KG1 (cell line): ENCODE results near the gene ZNF230.

Experiments used
- DNase-seq: peaks from one replicate; lab custom pipeline; 2025; lab: John Stamatoyannopoulos, UW

ZNF230 gene

GRCh38 chr19:44042147-44042546, 39.4 kb downstream of the ZNF230 start:
- no peak for DNase-seq

GRCh38 chr19:44050740-44051649, 48.2 kb downstream of the ZNF230 start:
- no peak for DNase-seq

- DNase-seq = peak; percentile 76
These were observed 49.1 kb downstream of the ZNF230 start, which contains the start of gene ZNF223 for GRCh38 chr19:44051650-44052402. Gene ZNF223, plus strand, starts transcription at chr19:44052036. Its CDS starts 3,141 bp downstream, at chr19:44055177.

GRCh38 chr19:44055870-44056269, 53.1 kb downstream of the ZNF230 start:
- DNase-seq = no peak

- no peak for DNase-seq
These were observed 56.5 kb downstream of the ZNF230 start for GRCh38 chr19:44059229-44059628.

GRCh38 chr19:44061038-44061437, 58.3 kb downstream of the ZNF230 start:
- DNase-seq = no peak
